Bone marrow (tissue), 2 donors: ENCODE data around the gene SNCB.
"Not testable (repeated sequence)": the region's sequence is repeated elsewhere in the genome, so short reads cannot be mapped to it uniquely, and the experiment has no call there.

Experiments
- DNase-seq, 2 donors: peaks; one replicate each; lab custom pipeline; 2025; lab: John Stamatoyannopoulos, UW

SNCB gene

DNA sequence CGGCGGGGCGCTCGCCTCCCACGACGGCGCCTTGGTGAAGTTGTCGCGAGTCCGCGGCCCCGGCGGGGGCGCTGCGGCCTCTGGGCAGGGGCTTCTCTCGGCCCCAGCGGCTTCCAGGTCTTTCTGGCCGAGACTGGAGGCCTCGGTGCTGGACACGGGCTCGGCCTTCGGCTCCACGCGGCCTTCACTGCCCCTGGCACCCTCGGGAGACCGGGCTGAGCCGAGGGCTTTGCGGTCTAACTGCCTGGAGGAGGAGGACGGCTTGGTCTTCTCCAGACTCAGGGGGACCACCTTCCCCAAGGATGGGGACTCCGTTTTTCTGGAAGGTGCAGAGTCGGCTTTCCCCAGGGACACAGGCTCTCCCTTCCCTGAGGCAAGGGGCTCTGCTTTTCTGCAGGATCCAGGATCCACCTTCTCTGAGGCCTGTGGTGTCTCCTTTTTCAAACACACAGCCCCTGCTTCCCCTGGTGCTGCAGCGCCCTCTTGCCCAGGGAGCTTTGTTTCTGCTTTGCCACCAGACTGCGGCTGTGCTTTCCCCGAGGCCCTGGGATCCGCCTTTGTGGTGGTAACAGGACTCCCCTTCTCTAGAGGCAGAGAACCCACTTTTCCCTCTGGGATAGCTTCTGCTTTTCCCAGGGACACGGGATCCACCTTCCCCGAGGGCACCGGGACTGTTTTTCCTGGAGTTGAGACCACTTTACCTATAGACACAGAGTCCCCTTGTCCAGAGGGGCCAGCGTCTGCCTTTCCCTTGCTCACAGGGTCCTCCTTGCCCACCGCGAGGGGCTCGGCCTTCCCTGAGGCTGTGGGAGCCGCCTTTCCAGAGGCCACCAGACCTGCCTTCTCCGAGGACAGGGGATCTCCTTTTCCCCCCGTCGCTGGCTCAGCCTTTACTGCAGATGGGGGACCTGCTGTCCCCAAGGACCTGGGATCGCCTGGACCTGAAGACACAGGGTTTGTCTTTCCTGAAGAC is 32.6 kb downstream of the SNCB start:
- no peak for DNase-seq

DNA sequence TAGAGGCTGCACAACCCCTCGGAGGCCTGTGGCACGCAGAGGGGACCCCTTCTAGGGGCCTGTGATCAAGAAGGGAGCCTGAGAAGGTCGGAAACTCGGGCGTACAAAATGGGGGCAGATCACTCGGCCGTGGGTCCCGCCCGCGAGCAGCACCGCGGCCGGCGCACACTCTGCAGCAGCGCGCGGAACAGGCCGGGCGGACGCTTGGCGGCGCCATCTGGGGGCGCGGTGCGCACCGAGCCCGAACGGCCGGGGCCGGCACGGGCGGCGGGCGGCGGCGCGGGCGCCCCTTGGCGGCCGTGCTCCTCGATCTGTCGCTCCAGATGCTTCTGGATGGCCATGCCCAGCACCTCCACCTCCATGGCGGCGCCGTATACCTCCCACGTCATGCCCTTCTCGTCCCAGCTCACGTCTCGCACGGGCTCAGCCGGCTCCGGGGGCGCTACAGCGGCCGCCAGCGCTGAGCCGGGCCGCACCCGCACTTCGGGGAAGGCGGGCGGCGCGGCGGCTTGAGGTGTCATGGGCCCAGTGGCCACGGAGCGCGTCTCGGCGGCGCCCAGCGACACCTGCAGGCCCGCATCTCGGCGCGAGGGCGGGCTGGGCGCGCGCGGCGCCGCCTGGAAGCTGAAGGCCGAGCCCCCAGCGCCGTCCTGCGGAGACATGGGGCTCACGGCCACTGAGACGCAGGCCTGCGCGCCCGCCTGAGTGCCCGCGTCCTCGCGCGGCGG is 33.5 kb downstream of the SNCB start:
- DNase-seq = peak in 1 of 2 donors; percentile 16

DNA sequence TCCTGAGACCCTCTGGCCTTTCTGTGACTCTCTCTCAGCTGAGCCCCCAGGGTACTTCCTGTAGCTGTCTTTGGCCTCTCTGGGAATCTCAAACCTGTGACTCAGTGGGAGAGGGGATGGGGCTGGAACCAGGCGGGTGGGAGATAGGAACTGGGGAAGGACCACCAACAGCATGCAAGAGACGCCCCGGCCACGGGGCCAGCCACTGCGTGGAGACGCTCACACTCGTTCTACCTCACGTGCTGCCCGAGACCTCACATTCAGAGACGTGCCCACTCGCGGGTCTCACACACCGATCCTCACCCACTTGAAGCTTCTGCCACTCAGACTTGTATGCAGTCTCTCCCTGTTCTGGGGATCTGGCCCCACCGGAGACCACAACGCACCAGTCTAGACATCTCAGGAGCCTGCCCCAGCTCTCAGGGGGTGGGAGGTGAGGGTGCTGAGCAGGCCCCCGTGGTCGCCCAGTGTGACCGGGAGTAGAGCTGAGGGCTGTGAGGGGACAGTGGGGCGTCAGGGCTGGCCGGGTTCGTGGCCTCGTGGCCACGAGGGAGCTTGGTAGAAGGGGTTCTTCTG is 34.2 kb downstream of the SNCB start:
- no peak for DNase-seq

DNA sequence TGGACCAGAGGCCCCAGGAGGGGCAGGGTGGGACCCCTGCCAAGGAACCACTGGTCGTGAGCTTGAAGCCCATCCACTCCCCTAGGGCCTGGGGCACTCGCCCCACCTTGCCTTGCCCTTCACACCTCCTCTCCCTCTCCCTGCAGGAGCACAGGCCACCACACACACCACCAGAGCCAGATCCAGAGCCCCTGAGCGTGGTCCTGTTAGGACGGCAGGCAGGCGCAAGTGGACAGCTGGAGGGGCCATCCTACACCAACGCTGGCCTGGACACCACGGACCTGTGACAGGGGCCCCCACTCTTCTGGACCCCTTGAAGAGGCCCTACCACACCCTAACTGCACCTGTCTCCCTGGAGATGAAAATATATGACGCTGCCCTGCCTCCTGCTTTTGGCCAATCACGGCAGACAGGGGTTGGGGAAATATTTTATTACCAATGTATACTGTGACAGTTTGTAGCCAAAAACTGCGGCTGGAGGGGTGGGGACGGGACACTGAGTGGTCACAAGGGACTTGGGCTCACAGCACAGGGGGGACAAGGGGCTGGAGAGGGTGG is 34.9 kb downstream of the SNCB start:
- DNase-seq = no peak

DNA sequence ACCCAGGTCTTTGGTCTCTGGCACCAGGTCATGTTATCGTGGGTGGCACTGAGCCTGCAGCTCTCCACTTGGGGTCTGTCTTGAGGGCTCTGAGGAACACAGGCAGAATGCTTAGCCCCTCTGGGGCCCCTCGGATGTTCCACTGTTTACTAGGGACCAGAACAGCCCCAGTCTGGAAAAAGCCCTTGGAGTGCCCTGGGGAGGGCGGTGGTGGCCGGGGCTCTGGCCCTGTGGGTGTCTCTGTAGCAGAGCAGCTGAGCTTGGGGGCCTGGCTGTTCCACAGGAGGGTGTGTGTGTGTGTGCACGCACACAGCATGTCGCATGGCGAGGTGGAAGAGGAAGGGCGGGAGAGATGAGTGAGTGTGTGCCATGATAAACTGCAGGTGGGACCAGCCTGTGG is 35.8 kb downstream of the SNCB start:
- DNase-seq = no peak

DNA sequence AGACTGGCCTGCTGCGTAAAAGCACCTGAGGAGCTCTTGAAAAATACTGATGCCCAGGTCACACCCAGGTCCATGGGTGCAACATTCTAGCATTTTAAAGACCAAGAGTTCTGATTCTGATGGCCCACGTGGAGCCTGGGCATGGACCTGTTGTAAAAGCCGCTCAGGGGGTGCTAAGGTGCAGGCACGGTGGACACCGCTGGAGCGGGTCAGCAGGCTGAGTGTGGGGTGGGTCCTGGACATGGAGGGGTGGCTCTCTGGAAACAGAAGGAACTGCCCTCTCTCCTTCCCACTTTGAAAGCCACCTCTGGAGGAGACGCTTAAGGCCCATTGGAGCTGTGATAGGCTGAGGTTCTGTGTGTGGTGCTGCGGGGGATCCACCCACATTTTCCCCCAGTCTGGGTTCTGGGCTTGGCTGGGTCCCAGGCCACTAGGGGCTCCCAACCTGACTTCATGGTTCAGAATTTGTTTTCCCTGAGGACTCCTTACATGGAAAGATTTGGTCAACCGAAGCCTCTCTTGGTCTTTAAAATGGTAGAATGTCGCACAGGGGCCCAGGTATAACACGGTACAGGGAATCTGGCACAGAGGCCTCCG is 37.0 kb downstream of the SNCB start:
- DNase-seq = no peak

DNA sequence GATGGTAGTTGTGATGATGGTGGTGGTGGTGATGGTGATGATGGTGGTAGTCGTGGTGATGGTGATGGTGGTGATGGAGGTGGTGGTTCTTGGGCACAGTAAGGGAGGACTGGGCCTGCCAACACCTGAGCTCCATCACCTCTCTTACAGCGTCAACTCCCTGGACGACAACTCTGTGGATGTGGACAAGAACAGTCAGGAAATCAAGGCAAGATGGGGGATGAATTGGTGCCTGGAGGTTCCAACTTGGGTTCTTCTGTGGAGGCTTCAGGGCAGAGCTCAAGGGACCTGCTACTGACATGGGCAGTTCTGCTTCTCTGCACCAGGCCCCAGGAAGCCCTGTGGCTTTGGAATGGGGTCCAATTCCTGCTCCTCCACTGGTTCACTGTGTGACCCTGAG is 37.8 kb downstream of the SNCB start:
- no peak for DNase-seq

DNA sequence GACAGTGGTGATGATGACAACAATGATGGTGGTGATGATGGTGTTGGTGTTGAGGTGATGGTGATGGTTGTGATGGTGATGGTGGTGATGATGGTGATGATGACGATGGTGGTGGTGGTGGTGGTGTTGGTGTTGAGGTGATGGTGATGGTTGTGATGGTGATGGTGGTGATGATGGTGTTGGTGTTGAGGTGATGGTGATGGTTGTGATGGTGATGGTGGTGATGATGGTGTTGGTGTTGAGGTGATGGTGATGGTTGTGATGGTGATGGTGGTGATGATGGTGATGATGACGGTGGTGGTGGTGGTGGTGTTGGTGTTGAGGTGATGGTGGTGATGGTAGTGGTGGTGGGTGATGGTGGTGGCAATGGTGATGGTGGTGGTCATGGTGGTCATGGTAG is 38.7 kb downstream of the SNCB start:
- DNase-seq = not testable (repeated sequence)

DNA sequence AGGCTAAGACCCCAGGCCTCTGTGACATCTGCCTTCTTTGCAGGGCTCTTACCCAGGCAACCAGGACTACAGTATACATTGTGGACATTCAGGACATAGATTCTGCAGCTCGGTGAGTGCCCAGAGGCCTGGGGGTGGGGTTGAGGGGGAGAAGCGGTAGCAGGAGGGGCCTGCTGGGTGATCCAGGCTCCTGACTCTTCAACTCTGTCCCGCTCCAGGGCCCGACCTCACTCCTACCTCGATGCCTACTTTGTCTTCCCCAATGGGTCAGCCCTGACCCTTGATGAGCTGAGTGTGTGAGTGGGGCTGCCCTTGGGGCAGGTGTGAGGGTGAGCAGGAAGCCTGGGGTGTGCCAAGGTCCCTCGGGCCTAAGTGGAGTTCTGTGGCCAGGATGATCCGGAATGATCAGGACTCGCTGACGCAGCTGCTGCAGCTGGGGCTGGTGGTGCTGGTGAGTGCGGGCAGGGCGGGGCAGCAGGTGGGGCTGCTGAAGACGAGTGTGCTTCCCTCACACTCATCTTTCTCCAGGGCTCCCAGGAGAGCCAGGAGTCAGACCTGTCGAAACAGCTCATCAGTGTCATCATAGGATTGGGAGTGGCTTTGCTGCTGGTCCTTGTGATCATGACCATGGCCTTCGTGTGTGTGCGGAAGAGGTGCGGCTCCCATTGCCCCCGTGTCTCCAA is 40.2 kb downstream of the SNCB start:
- DNase-seq = no peak

DNA sequence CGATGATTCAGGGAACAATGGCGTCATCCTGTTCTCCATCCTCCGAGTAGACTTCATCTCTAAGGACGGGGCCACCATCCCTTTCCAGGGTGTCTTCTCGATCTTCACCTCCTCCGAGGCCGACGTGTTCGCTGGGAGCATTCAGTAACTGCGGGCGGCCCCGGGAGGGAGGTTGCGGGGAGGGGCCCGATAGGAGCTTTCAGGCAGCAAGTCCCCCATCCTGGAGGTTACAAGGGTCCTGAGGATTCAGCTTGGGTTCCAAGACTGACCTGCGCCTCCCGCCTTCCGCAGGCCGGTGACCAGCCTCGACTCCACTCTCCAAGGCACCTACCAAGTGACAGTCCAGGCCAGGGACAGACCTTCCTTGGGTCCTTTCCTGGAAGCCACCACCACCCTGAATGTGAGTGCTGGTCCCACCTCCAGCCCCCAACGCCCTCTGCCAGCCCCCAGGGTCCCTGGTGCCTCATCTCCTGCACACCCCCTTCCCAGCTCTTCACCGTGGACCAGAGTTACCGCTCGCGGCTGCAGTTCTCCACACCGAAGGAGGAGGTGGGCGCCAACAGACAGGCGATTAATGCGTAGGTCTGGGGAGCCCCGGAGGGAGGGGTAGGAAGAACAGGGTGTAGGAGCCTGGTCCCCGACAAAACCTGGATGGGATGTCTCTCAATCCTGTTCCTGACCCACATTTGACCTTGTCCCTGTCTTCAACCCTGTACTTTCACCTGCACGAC is 41.1 kb downstream of the SNCB start:
- no peak for DNase-seq

DNA sequence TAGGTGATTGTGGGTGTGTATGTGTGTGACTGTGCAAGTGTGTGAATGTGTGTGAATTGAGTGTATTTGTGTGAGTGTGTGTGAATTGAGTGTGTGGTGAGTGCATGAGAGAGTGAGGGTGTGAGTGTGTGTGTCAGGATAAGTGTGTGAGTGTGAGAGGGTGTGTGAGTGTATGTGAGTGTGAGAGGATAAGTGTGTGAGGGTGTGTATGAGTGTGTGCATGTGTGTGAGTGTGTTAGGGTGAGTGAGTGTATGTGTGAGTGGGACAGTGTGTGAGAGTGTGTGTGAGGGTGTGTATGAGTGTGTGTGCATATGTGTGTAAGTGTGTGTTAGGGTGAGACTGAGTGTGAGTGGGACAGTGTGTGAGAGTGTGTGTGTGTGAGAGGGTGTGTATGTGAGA is 42.0 kb downstream of the SNCB start:
- no peak for DNase-seq

DNA sequence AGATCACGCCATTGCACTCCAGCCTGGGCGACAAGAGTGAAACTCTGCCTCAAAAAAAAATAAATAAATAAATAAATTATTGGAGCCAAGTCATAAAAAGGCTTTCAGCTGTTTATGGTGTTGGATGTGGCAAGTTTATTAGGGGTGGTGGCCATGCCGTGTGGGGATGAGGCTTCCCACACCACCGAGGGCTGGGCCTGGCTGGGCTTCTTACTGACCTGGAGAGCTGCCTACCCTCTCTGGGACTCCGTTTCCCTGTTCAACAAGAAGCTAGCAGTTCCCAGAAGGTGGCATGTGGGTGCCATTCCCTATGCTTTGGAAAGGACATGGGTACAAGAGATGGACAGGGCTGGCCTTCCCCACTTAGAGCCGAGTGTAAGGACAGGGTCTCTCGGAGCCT is 42.9 kb downstream of the SNCB start:
- DNase-seq = no peak

DNA sequence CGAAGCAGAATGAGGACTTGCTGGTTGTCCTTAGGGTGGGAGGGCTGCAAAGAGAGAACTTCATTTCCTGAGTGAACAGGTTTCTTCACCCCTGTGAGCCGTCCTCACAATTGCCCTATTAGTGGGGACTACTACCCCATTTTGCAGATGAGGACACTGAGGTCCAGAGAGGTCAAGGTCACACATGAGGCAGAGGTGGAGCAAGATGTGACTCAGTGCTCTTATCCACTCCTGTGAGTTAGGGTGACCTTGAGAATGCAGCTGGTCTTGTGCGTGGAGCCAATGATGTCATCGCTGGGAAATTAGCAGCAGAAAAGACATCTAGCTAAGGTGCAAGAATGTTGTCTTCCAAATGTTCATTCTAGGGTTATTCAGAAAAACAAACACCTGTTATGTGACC is 47.3 kb downstream of the SNCB start:
- DNase-seq = no peak

DNA sequence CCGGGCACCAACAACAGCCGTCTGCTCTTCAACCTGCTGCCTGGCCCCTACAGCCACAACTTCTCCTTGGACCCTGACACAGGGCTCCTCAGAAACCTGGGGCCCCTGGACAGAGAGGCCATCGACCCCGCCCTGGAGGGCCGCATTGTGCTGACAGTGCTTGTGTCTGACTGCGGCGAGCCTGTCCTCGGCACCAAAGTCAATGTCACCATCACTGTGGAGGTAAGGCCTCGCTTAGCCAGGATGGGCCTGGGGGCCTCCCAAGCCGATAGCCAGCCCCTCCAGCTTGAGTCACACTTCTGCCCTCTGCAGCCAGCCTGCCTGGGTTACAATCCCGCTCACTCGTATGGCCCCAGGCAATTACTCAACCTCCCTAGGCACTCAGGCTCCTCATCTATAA is 49.0 kb downstream of the SNCB start:
- DNase-seq = no peak

DNA sequence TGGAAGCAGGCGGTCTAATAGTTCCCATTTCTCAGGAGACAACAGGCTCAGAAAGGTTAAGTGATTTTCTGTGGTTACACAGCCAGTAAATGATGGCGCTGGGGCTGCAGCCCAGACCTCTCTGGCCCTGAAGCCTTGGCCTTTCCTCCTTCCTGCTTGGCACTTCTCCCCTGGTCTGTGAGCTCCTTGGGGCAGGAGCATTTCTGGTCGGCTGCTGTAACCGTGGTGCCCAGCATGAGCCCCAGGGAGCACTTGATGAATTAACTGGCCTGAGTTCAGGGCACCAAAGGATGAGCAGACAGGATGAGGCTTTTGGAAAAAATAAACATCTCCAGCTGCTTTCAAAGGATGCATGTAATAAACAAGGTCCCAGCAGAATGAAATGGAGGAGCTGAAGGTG is 51.0 kb downstream of the SNCB start:
- no peak for DNase-seq

DNA sequence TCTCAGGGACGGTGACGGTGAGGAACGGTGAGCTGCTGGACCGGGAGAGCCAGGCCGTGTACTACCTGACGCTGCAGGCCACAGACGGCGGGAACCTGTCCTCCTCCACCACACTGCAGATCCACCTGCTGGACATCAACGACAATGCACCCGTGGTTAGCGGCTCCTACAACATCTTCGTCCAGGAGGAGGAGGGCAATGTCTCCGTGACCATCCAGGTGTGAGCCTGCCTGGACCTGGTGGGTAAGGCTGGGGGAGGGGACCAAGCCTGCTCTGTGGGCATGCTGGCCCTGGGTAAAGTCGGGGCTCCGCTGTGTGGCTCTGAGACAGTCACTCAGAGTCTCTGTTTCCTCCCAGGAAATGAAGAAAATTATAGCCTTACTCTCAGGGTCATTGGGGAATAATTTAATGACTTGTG is 51.9 kb downstream of the SNCB start:
- no peak for DNase-seq

DNA sequence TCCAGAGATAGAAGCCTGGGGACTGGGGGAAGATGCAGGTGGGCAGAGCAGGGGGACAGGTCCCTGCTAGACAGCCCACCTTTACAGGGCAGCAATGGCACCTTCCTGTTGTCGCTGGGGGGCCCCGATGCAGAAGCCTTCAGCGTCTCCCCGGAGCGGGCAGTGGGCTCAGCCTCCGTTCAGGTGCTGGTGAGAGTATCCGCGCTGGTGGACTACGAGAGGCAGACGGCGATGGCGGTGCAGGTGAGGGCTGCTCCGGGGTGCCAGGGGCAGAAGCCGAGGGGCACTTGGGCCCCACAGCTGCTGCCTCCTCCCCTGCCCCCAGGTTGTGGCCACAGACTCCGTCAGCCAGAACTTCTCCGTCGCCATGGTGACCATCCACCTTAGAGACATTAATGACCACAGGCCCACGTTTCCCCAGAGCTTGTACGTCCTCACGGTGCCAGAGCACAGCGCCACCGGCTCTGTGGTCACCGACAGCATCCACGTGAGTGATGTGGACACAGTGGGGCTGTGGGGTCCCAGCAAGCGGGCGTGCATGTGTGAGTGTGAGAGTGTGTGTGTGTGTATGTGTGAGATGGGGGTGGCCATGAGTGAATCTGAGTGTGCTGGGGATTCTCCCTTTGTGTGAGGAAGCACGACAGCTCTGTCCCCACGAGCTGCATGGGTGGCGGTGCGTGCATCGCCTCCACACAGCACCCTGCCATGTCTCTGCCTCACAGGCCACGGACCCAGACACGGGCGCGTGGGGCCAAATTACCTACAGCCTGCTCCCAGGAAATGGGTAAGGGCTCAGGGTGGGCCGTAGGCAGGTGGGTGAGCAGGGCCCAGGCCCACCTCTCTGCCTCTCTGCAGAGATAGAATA is 52.8 kb downstream of the SNCB start:
- no peak for DNase-seq

DNA sequence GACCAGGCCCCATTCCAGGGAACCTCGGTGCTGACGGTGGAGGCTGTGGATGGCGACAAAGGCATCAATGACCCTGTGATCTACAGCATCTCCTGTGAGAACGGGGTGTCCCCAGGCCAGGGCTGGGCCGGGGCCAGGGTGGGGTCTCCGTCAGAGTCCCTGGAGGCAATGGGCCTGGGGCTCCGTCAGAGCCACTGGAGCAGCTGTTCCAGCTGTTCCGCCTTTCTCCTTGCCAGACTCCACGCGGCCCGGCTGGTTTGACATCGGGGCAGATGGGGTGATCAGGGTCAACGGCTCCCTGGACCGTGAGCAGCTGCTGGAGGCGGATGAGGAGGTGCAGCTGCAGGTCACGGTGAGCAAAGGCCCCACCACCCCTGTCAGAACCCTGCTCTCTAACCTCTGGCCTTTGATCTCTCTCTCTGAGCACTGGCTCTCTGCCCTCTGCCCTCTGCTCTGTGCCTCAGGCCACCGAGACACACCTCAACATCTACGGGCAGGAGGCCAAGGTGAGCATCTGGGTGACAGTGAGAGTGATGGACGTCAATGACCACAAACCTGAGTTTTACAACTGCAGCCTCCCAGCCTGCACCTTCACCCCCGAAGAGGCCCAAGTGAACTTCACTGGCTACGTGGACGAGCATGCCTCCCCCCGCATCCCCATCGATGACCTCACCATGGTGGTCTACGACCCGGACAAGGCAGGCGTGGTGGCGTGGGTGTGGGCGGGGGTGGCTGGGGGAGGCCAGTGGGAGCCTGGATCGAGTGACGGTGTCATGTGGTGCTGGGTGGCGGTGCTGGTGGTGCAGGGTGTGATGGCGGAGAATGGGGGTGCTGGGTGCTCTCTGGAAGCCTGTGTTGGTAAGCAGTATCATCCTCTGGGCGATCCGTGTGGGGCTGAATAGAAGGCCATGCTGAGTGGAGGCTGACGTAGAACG is 54.6 kb downstream of the SNCB start:
- no peak for DNase-seq

DNA sequence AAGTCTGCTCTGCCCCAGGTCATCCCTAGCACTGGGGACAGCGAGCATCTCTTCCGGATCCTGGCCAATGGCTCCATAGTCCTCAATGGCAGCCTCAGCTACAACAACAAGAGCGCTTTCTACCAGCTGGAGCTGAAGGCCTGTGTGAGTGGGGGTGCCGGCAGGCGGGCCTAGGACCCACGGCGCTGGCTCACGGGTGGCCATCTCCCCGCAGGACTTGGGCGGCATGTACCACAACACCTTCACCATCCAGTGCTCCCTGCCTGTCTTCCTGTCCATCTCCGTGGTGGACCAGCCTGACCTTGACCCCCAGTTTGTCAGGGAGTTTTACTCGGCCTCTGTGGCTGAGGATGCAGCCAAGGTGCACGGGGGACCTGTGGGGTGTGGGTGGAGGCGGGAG is 55.3 kb downstream of the SNCB start:
- DNase-seq = no peak
